Measurements from ENCODE around the gene SLC10A7. TPM values are rescaled to one million over a fixed set of nuclear protein-coding genes. Genes with fewer than 3 reads are reported as not detected.

The SLC10A7 gene
- total RNA-seq, 1 experiment from 2014 or later: 3.9 TPM

- Histone ChIP-seq H2AK5ac (ENCODE audit: insufficient read length, low read length) (no peak overlapping the region), H4K8ac (replicated peaks; ENCODE audit: insufficient read length, low read depth, low read length) (no peak overlapping the region), H3K79me2 (ENCODE audit: insufficient read depth, low read length) (no peaks in the 10 kb centered on the region), H3K4me2 (ENCODE audit: insufficient read depth, insufficient read length, low read length) (no peak overlapping the region), H3K4ac (ENCODE audit: low read depth, low read length) (no peak overlapping the region), H3K9me3 (ENCODE audit: control insufficient read depth, low read depth, low read length) (no peaks in the 10 kb centered on the region), H3K14ac (ENCODE audit: insufficient read depth, low read length) (no peak overlapping the region), H2BK15ac (ENCODE audit: low read depth, low read length) (no peak overlapping the region), H3K23me2 (ENCODE audit: insufficient read length, low read depth, low read length, poor library complexity, severe bottlenecking) (no peaks in the 10 kb centered on the region), H2AFZ (ENCODE audit: low read length) (no peak overlapping the region), H3K9ac (ENCODE audit: extremely low read depth, insufficient read length, low read length) (no peak overlapping the region), H4K5ac (ENCODE audit: insufficient read length, low read depth, low read length) (no peak overlapping the region), H3K56ac (ENCODE audit: insufficient read length, low read depth, low read length) (no peak overlapping the region), H2BK5ac (ENCODE audit: insufficient read length, low read length) (no peak overlapping the region), H3K27ac (ENCODE audit: insufficient read length, low read depth, low read length) (no peak overlapping the region), H4K20me1 (ENCODE audit: control insufficient read depth, insufficient read depth, insufficient read length) (no peaks in the 10 kb centered on the region), H3K79me1 (ENCODE audit: insufficient read depth, low read depth, low read length, poor library complexity, severe bottlenecking) (no peaks in the 10 kb centered on the region), H2BK20ac (ENCODE audit: low read depth, low read length, poor library complexity, severe bottlenecking) (no peak overlapping the region), H4K91ac (ENCODE audit: insufficient read length, low read depth, low read length) (no peak overlapping the region), H2BK120ac (ENCODE audit: low read depth, low read length, poor library complexity, severe bottlenecking) (no peak overlapping the region), H3K4me1 (ENCODE audit: insufficient read depth, low read length) (no peaks in the 10 kb centered on the region), H3K27me3 (ENCODE audit: insufficient read depth, low read length) (no peaks in the 10 kb centered on the region; the same call in 1 of the 2 replicates), H2BK12ac (ENCODE audit: insufficient read length, low read depth, low read length) (no peak overlapping the region), H3K23ac (ENCODE audit: insufficient read length, low read depth, low read length) (no peak overlapping the region), H3K18ac (ENCODE audit: insufficient read length, low read depth, low read length) (no peak overlapping the region), H3T11ph (ENCODE audit: low read length) (no peak overlapping the region)
- H3K9me3 Mint-ChIP-seq: no peaks in the 10 kb centered on the region
- H3K4me1 Mint-ChIP-seq: no peaks in the 10 kb centered on the region
- DNase-seq: no peak
- H3K4me3 Mint-ChIP-seq: no peak overlapping the region
- H3K27me3 Mint-ChIP-seq (ENCODE audit: low read depth): 0 out of 2 replicates have a peak, but pooled peaks cover 1% of the 10 kb centered on the region
- peak; percentile 25; the same call in 1 of the 3 replicates for TF ChIP-seq CTCF (conservative IDR thresholded peaks at IDR 0.05)
- no peaks in the 10 kb centered on the region for H3K36me3 Mint-ChIP-seq (ENCODE audit: insufficient read depth in 1 of 3, low read depth in 3 of 3)
- H3K27ac Mint-ChIP-seq: no peak overlapping the region
Measured at GRCh38 chr4:146338512-146338911, 183.2 kb downstream of the SLC10A7 start.
